NK-92 (cell line): ENCODE data around the gene BLOC1S3.

Source experiments
- DNase-seq: peaks from one replicate; lab custom pipeline; 2025; ENCODE audit not compliant: unreplicated experiment; lab: John Stamatoyannopoulos, UW

BLOC1S3 gene

DNA sequence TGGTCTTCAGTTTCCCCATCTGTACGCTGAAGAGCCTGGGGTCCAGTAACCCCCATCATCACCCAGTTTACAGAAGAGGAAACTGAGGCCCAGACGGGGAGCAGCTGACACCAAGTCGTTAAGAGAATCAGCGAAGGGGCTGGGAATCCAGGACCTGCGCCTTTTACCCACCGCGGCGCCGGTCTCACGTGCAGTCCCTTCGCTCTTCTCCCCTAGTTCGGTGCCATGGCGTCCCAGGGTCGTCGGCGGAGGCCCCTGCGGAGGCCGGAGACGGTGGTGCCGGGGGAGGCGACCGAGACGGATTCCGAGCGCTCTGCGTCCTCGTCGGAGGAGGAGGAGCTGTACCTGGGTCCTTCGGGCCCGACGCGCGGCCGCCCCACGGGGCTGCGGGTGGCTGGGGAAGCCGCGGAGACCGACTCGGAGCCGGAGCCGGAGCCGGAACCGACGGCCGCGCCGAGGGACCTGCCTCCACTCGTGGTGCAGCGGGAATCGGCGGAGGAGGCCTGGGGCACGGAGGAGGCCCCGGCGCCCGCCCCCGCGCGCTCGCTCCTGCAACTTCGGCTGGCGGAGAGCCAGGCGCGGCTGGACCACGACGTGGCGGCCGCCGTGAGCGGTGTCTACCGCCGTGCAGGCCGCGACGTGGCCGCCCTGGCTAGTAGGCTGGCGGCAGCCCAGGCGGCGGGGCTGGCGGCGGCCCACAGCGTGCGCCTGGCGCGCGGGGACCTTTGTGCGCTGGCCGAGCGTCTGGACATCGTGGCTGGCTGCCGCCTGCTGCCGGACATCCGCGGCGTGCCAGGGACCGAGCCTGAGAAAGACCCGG lies 698 bp downstream of the BLOC1S3 start:
- DNase-seq, result no peak

GRCh38 chr19:45179892-45180370 lies 1.3 kb downstream of the BLOC1S3 start:
- no peak for DNase-seq

DNA sequence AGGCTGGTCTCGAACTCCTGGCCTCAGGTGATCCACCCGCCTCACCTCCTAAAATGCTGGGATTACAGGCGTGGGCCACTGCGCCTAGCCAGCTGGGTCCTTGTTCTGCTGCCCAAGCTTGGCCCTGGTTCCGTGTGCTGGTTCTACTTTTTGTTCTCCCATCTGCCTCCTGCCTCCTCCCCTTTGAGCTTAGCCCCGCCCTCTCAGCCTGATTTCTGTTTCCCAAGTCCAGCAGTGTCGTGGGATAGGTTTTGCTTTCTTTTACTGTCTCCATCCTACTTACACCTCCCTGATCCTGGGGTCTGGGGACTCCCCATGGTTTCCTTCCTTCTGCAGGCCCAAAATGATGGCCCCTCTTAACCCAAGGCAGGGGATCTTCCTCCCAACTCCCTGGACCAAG lies 2.4 kb downstream of the BLOC1S3 start:
- DNase-seq, result no peak

GRCh38 chr19:45182758-45183157 lies 4.2 kb downstream of the BLOC1S3 start:
- no peak for DNase-seq

DNA sequence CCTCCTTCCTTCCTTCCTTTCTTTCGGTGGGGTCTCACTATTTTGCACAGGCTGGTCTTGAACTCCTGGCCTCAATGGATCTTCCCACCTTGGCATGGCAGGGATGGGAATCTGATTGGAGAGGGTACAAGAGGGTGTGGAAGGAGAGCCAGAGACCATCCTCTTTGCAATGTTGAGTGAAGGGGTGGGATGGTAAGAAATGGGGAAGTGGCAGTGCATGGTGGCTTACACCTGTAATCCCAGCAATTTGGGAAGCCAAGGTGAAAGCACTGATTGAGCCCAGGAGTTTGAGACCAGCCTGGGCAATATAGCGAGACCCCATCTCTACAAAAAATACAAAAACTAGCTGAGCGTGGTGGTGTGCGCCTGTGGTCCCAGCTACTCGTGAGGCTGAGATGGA lies 5.5 kb downstream of the BLOC1S3 start:
- no peak for DNase-seq

DNA sequence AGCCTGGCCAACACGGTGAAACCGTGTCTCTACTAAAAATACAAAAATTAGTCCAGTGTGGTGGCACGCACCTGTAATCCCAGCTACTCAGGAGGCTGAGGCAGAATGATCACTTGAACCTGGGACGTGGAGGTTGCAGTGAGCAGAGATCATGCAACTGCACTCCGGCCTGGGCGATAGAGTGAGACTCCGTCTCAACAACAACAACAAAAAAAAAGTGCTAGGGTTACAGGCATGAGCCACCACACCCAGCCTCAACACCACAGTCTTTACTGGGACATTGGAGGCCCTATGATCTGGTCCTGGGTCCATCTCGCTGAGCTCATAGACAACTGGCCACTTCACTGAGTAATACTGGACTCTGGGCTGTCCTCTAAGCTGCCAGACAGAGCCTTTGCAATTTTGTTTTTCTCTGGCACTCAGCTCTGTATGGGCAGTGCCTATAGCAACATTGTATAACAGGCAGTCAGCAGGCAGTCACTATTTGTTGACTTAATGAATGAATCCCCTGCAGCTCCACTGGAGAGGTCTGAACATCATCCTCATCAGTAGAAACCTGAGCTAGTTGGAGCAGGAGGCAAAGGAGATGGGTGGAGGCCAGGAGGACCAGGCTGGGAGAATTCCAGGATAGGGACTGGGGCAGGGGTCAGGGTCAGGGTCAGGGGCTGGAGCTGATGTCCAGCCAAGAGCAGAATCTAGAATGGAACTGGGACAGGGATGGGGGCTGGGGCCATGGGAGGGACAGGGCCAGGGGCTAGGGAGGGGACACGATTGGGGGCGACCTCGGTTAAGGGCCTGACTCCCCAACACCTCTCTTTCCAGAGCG lies 8.1 kb downstream of the BLOC1S3 start:
- DNase-seq, result no peak

DNA sequence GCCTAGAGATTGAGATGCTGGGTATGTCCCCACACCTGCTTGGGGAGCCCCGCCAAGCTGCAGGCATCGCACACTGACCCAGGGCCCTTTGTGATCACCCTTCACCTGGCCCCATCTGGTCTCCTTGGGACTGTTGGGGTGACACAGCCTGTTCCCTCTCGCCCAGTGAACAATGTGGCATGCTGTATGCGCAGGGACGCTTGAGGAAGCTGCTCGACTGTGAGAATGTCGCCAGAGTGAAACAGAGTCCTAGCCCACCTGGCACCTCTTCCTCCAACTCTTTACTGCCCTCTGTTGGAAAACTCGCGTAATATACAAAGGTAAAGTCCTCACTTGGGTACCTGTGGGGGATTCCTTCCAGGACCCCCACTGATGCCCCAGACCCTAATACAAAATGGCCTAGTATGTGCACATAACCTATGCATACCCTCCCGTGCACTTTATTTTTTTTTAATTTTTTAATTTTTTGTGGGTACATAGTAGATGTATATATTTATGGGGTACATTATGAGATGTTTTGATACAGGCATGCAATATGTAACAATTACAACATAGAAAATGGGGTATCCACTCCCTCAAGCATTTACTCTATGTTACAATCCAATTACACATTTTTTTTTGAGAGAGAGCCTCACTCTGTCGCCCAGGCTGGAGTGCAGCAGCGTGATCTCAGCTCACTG lies 9.0 kb downstream of the BLOC1S3 start:
- DNase-seq, result no peak

DNA sequence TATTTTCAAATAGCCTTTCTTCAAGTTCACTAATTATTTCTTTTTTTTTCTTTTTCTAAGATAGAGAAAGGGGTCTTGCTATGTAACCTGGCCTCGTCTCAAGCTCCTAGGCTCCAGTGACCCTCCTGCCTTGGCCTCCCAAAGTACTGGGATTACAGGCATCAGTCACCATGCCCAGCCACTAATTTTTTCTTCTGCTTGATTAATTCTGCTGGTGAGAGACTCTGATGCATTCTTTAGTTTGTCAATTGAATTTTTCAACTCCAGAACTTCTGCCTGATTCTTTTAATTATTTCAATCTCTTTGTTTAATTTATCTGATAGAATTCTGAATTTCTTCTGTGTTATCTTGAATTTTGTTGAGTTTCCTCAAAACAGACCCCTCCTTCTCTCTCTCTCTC lies 11.4 kb downstream of the BLOC1S3 start:
- DNase-seq, result no peak

DNA sequence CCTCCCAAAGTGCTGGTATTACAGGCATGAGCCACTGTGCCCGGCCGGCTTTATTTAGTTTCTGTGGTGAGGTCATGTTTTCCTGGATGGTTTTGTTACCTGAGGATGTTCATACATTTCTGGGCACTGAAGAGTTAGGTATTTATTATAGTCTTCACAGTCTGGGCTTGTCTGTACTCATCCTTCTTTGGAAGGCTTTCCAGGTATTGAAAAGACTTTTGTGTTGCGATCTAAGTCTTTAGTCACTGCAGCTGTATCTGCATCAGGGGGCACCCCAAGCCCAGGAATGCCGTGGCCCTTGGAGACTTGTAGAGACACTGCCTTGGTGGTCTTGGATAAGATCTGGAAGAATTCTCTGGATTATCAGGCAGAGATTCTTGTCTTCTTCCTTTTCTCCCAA lies 12.8 kb downstream of the BLOC1S3 start:
- no peak for DNase-seq

GRCh38 chr19:45195764-45196163 lies 17.2 kb downstream of the BLOC1S3 start:
- DNase-seq, result no peak

- DNase-seq, result no peak
These were observed 22.0 kb downstream of the BLOC1S3 start for GRCh38 chr19:45200568-45200967.

GRCh38 chr19:45202637-45203036 lies 24.1 kb downstream of the BLOC1S3 start:
- no peak for DNase-seq

- DNase-seq, result no peak
These were observed 27.2 kb downstream of the BLOC1S3 start for GRCh38 chr19:45205810-45206209.

GRCh38 chr19:45206328-45206727 lies 27.7 kb downstream of the BLOC1S3 start:
- DNase-seq, result no peak

DNA sequence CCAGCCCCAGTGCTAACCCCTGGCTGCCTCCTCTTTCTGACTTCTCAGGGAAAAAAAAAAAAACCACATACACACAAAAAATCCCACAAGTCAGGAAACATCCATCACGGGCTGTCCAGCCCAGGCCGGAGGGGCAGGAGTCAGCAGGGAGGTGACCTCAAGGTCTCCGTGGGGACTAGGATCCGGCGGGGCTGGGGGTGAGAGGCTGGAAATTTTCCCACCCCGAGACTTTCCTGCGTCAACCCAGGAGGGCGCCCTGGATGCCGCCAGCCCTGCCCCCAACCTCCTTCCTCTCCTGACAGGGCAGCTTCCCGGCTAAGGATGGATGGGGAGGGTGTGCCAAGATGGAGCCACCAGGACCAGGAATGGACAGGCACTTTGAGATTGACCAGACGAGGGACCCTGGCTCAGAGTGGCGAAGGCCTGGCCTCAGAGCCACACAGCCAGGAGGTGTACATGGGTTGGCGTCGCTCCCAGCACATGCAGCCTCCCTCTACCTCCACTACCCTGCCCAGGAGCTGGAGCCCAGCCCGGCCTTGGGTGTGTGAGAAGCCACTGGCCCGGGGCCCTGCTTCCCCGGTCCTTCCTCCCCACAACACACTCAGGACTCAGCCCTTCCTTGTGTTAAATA lies 33.3 kb downstream of the BLOC1S3 start:
- DNase-seq, result no peak

DNA sequence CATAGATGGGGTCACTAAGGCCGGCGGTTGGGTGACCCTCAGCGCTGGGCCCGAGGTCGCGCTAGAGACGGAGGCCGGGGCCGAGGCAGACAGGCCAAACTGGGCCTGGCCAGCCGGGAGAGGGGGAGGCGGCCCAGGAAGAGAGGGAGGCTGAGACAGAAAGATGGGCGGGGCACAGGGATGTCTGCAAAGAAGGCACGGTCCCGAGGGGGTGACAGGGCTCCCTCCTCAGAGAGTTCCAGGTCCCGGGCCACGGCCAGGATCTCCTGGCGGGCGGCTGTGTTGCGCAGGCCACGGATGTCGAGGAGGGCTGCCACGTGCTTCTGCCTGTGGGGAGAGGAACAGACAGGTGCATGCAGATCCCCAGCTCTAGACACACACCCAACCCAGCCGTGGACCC lies 34.4 kb downstream of the BLOC1S3 start:
- DNase-seq, result no peak

GRCh38 chr19:45215391-45216191 lies 37.0 kb downstream of the BLOC1S3 start:
- DNase-seq, result no peak

DNA sequence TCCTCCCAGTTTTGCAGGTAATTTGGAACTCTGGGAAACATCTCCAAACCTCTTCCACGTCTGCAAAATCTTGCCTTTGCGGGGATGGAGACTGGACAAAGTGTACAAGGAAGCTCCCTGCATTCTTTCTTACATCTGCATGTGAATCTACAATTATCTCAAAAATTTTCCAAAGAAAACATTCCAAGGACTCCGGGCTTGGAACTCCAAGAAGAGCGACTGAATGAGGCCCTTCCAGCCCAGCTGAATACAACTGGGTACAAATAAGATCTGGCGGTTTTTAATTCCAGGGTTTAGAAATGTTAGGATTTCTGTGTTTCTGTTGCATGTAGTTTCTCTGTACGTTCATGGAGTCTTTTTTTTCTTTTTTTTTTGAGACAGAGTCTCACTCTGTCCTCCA lies 38.1 kb downstream of the BLOC1S3 start:
- DNase-seq, result no peak

DNA sequence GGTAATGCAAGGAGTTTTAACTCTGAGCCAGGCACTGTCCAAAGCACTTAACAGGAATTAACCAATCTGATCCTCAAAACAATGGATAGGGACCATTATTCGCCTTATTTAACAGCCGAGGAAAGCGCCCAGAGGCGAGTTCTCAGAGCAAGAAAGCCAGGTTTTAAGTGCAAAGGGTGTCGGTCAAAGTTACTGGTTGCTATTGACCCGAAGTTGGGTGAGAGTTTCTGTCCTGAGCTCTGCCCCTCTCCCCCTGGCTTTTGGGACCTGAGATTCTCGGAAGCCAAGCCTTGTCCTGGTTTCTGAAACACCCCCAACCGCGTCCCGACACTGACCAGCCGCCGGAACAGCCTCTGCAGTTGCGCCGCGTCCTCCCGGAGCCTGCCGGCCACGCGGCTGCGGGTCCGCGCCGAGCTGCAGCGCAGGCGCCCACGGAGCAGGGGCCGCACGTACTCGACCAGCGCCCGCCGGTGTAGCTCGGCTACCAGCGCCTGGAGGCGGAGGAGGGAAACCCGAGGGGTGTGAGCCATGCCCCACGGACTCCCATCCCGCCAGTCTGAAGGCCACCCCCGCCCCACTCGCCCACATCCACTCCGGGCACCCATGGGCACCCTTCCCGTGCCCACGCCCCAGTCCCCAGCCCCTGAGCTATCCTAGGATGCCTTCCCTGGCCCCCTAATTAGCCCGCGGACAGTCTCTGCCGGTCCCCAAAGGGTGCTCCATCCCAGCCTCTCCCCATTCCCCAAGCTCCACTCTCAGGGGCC lies 38.8 kb downstream of the BLOC1S3 start:
- no peak for DNase-seq

DNA sequence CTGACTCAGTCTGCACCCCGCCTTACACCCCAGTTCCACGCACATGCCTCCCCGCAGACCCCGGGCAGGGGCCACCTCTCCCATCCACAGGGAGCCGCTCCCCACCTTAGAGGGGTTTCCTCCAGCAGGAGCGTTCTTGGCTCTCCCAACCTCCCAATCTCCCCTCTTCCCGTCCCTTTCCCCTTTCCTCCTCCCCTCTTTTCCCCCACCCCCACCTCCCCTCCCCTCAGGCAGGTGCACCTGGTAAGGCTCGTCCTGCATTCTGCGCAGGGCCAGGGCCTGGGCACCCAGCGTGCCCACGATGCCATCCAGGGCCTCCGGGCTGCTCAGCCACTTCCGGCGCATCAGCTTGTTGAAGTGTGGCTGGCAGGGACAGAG lies 39.4 kb downstream of the BLOC1S3 start:
- DNase-seq, result no peak
